ENCODE results near the gene KCNIP4.

DNA sequence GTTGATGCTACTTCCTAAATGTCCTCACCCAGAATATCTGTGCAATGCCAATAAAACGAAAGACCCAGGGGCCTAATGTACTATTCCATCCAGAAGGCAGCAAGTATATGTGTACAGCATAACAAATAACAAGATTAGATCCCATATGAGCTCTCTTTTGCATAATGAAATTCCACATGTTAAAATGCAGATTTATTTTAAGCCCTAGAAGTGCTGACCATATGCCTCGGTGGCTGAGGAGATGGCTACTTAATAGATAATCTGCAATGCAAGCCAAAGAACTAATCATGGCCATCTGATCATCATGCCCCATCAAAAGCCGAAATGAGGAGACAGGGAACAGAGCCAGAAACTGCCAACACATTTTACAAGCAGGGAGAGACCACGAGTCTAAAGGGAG lies 293.5 kb downstream of the KCNIP4 start:
- TF ChIP-seq, protein P1, sequence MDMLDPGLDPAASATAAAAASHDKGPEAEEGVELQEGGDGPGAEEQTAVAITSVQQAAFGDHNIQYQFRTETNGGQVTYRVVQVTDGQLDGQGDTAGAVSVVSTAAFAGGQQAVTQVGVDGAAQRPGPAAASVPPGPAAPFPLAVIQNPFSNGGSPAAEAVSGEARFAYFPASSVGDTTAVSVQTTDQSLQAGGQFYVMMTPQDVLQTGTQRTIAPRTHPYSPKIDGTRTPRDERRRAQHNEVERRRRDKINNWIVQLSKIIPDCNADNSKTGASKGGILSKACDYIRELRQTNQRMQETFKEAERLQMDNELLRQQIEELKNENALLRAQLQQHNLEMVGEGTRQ (IDR thresholded peaks at IDR 0.05; ENCODE audit: low read length), result no peak
- TF ChIP-seq NRF1 (IDR thresholded peaks at IDR 0.05; ENCODE audit: low read depth, low read length), result no peak
- no peak for TF ChIP-seq EZH2 (IDR thresholded peaks at IDR 0.05; ENCODE audit: low read depth, low read length, severe bottlenecking)
- TF ChIP-seq, protein P2, sequence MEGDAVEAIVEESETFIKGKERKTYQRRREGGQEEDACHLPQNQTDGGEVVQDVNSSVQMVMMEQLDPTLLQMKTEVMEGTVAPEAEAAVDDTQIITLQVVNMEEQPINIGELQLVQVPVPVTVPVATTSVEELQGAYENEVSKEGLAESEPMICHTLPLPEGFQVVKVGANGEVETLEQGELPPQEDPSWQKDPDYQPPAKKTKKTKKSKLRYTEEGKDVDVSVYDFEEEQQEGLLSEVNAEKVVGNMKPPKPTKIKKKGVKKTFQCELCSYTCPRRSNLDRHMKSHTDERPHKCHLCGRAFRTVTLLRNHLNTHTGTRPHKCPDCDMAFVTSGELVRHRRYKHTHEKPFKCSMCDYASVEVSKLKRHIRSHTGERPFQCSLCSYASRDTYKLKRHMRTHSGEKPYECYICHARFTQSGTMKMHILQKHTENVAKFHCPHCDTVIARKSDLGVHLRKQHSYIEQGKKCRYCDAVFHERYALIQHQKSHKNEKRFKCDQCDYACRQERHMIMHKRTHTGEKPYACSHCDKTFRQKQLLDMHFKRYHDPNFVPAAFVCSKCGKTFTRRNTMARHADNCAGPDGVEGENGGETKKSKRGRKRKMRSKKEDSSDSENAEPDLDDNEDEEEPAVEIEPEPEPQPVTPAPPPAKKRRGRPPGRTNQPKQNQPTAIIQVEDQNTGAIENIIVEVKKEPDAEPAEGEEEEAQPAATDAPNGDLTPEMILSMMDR (IDR thresholded peaks at IDR 0.05; ENCODE audit: control extremely low read depth in 1 of 3, insufficient read depth in 1 of 3, low read depth in 1 of 3, low read length in 3 of 3), result no peak
- no peak for TF ChIP-seq SIN3A (conservative IDR thresholded peaks at IDR 0.05 in 1 of 2, IDR thresholded peaks at IDR 0.05 in 1 of 2; ENCODE audit: low read depth in 1 of 2, low read length in 2 of 2)
- no peak for TF ChIP-seq POLR2A (IDR thresholded peaks at IDR 0.05; ENCODE audit: control extremely low read depth in 1 of 2, low read depth in 2 of 2, low read length in 2 of 2)
- TF ChIP-seq CHD1 (IDR thresholded peaks at IDR 0.05; ENCODE audit: low read depth, low read length), result no peak
- TF ChIP-seq SIX5 (IDR thresholded peaks at IDR 0.05; ENCODE audit: low read depth, low read length), result no peak
- no peak for TF ChIP-seq EP300 (IDR thresholded peaks at IDR 0.05; ENCODE audit: borderline replicate concordance in 1 of 2, low read depth in 2 of 2, low read length in 2 of 2)
- no peak for TF ChIP-seq ASH2L (IDR thresholded peaks at IDR 0.05; ENCODE audit: low read length)

Measured in H1 (cell line).